HepG2 (cell line): Measurements from ENCODE around the gene C16orf54.
A peak's percentile ranks its signal among the peaks of the same experiment; 100 is the strongest.
"Not testable (repeated sequence)": the region's sequence is repeated elsewhere in the genome, so short reads cannot be mapped to it uniquely, and the experiment has no call there.

ENCODE experiments used
- MXI1 ChIP-seq: IDR thresholded peaks from 3 replicates; pipeline ENCODE4 v1.6.1; 2012; ENCODE audit warnings: low read depth, low read length, inconsistent platforms, borderline replicate concordance
- TCF7L2 ChIP-seq: IDR thresholded peaks from 2 replicates; pipeline ENCODE4 v1.6.1; 2011; ENCODE audit warnings: mild to moderate bottlenecking, low read depth, low read length, moderate library complexity
- YY1 ChIP-seq: IDR thresholded peaks from 2 replicates; pipeline ENCODE4 v1.6.1; 2011; ENCODE audit warnings: low read length, low read depth, moderate library complexity, mild to moderate bottlenecking; ENCODE audit not compliant: insufficient read depth, insufficient replicate concordance
- ZC3H4 ChIP-seq: sonication (generic); formaldehyde crosslinking; IDR thresholded peaks from 2 replicates; pipeline ENCODE4 v1.4.0; 2020; ENCODE audit warnings: missing genetic modification reagents, borderline replicate concordance
- ZEB1 ChIP-seq: IDR thresholded peaks from 2 replicates; pipeline ENCODE4 v1.6.1; 2012; ENCODE audit warnings: mild to moderate bottlenecking, low read depth, inconsistent platforms; ENCODE audit not compliant: insufficient replicate concordance
- TF ChIP-seq, protein P1 (sequence below): sonication (generic); formaldehyde crosslinking; IDR thresholded peaks from 2 replicates; pipeline ENCODE4 v1.4.0; 2020; ENCODE audit warnings: missing genetic modification reagents
- TF ChIP-seq, protein P2 (sequence below): sonication (generic); formaldehyde crosslinking; IDR thresholded peaks from 2 replicates; pipeline ENCODE4 v1.5.1; 2020; ENCODE audit warnings: missing genetic modification reagents, mild to moderate bottlenecking, borderline replicate concordance
- TF ChIP-seq, protein P3 (sequence below): sonication (generic); formaldehyde crosslinking; IDR thresholded peaks from 2 replicates; pipeline ENCODE4 v1.4.0; 2020; ENCODE audit warnings: missing genetic modification reagents, mild to moderate bottlenecking, borderline replicate concordance

DNA sequence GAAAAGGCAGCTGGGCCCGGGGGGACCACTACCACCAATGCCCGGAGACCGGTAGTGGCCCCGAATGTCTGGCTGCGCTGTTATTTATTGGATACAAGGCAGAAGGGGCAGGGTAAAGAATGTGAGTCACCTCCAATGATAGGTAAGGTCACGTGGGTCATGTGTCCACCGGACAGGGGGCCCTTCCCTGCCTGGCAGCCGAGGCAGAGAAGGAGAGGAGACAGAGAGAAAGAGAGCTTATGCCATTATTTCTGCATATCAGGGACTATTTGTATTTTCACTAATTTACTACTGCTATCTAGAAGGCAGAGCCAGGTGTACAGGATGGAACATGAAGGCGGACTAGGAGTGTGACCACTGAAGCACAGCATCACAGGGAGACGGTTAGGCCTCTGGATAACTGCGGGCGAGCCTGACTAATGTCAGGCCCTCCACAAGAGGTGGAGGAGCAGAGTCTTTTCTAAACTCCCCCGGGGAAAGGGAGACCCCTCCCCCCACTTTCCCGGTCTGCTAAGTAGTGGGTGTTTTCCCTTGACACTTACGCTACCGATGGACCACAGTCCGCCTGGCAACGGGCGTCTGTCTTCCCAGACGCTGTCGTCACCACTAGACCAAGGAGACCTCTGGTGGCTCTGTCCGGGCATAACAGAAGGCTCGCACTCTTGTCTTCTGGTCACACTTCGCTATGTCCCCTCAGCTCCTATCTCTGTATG, 24.5 kb downstream of the C16orf54 start:
- TF ChIP-seq ZC3H4 (CRISPR knock-in tag); MXI1; TCF7L2; ZEB1; YY1: not testable (repeated sequence)
- TF ChIP-seq, protein P1, sequence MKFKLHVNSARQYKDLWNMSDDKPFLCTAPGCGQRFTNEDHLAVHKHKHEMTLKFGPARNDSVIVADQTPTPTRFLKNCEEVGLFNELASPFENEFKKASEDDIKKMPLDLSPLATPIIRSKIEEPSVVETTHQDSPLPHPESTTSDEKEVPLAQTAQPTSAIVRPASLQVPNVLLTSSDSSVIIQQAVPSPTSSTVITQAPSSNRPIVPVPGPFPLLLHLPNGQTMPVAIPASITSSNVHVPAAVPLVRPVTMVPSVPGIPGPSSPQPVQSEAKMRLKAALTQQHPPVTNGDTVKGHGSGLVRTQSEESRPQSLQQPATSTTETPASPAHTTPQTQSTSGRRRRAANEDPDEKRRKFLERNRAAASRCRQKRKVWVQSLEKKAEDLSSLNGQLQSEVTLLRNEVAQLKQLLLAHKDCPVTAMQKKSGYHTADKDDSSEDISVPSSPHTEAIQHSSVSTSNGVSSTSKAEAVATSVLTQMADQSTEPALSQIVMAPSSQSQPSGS (CRISPR knock-in tag), result peak; percentile 77; the same call in 1 of the 2 replicates
- TF ChIP-seq, protein P2, sequence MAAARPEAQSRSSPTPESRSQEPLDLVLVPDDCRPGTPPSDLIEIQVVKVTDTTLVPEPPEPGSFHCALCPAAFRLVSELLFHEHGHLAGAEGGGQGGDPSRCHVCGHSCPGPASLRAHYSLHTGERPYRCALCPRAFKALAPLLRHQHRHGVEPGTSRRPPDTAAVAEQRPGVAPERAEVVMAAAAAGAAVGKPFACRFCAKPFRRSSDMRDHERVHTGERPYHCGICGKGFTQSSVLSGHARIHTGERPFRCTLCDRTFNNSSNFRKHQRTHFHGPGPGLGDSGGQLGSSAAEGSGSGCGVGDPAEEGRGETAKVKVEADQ, result not testable (repeated sequence)
- TF ChIP-seq, protein P3, sequence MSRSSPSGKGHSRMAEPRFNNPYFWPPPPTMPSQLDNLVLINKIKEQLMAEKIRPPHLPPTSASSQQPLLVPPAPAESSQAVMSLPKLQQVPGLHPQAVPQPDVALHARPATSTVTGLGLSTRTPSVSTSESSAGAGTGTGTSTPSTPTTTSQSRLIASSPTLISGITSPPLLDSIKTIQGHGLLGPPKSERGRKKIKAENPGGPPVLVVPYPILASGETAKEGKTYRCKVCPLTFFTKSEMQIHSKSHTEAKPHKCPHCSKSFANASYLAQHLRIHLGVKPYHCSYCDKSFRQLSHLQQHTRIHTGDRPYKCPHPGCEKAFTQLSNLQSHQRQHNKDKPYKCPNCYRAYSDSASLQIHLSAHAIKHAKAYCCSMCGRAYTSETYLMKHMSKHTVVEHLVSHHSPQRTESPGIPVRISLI (CRISPR knock-in tag), result 0 out of 2 replicates have a peak, but pooled peaks have one; percentile 24
